RWPE2 (cell line): Measurements from ENCODE around the gene LTB4R.

Experiments
- ATAC-seq: fragments of 200-7000 bp; cut with Tn5 transposase; 3 replicates; pipeline ENCODE4 v1.9.1; 2021; ENCODE audit warnings: low read depth
- DNase-seq: peaks from one replicate; pipeline ENCODE4 v3.0.0-alpha.2; 2020; ENCODE audit warnings: low spot score
- H3K27ac ChIP-seq: fragments of 450-650 bp; 2 replicates; pipeline ENCODE4 v1.5.1; 2017; ENCODE audit warnings: mild to moderate bottlenecking; ENCODE audit not compliant: poor library complexity, severe bottlenecking
- H3K27me3 ChIP-seq: fragments of 250-450 bp; sonication (Bioruptor Pico); 2 replicates; pipeline ENCODE4 v1.5.1; 2021; ENCODE audit warnings: mild to moderate bottlenecking, moderate library complexity; ENCODE audit not compliant: insufficient read depth, poor library complexity, severe bottlenecking
- H3K36me3 ChIP-seq: fragments of 250-450 bp; sonication (Bioruptor Pico); 2 replicates; pipeline ENCODE4 v1.5.1; 2020; ENCODE audit warnings: low read depth, mild to moderate bottlenecking, moderate library complexity
- H3K4me1 ChIP-seq: fragments of 250-450 bp; sonication (Bioruptor Pico); 2 replicates; pipeline ENCODE4 v1.5.1; 2021; ENCODE audit warnings: mild to moderate bottlenecking, moderate library complexity; ENCODE audit not compliant: insufficient read depth, poor library complexity, severe bottlenecking
- H3K4me3 ChIP-seq: fragments of 250-450 bp; sonication (Bioruptor Pico); 2 replicates; pipeline ENCODE4 v1.5.1; 2021; ENCODE audit warnings: mild to moderate bottlenecking, moderate library complexity; ENCODE audit not compliant: severe bottlenecking
- H3K9me3 ChIP-seq: fragments of 250-450 bp; sonication (Bioruptor Pico); 2 replicates; pipeline ENCODE4 v1.5.1; 2021; ENCODE audit warnings: mild to moderate bottlenecking, moderate library complexity; ENCODE audit not compliant: severe bottlenecking
- CTCF ChIP-seq: fragments of 450-650 bp; IDR thresholded peaks from one replicate; pipeline ENCODE4 v1.5.1; 2017; ENCODE audit warnings: mild to moderate bottlenecking, moderate library complexity; ENCODE audit not compliant: poor library complexity, severe bottlenecking

Gene LTB4R

GRCh38 chr14:24363401-24363800, 52.1 kb downstream of the LTB4R start:
- no peak for DNase-seq
- ATAC-seq = no peak
- Histone ChIP-seq H3K9me3 (no peaks in the 10 kb centered on the region), H3K27ac (no peak overlapping the region), H3K36me3 (no peaks in the 10 kb centered on the region), H3K4me3 (no peak overlapping the region), H3K4me1 (peaks cover 9% of the 10 kb centered on the region), H3K27me3 (peaks cover 5% of the 10 kb centered on the region)
- TF ChIP-seq CTCF = no peak

GRCh38 chr14:24364841-24365240, 53.5 kb downstream of the LTB4R start:
- ATAC-seq (no peak), DNase-seq (no peak)
- H3K27ac ChIP-seq = no peak overlapping the region
- H3K9me3 ChIP-seq = no peaks in the 10 kb centered on the region
- no peak overlapping the region for H3K4me3 ChIP-seq
- no peaks in the 10 kb centered on the region for H3K36me3 ChIP-seq
- TF ChIP-seq CTCF = no peak
- peaks cover 9% of the 10 kb centered on the region for H3K4me1 ChIP-seq
- peaks cover 5% of the 10 kb centered on the region for H3K27me3 ChIP-seq

- ATAC-seq (peak; percentile 58), DNase-seq (no peak)
- Histone ChIP-seq H3K4me3 (no peak overlapping the region), H3K9me3 (no peaks in the 10 kb centered on the region), H3K27ac (peak overlapping the region; percentile 6), H3K27me3 (peaks cover 5% of the 10 kb centered on the region), H3K4me1 (peaks cover 9% of the 10 kb centered on the region), H3K36me3 (no peaks in the 10 kb centered on the region)
- peak; percentile 56 for TF ChIP-seq CTCF
These were observed 54.5 kb downstream of the LTB4R start for GRCh38 chr14:24365600-24366412.

GRCh38 chr14:24366413-24366720, 55.1 kb downstream of the LTB4R start:
- H3K36me3 ChIP-seq = no peaks in the 10 kb centered on the region
- ATAC-seq = no peak
- no peak for DNase-seq
- TF ChIP-seq CTCF = no peak
- peaks cover 9% of the 10 kb centered on the region for H3K4me1 ChIP-seq
- no peaks in the 10 kb centered on the region for H3K9me3 ChIP-seq
- H3K27ac ChIP-seq = peak overlapping the region; percentile 6
- H3K4me3 ChIP-seq = peak overlapping the region; percentile 16
- peaks cover 5% of the 10 kb centered on the region for H3K27me3 ChIP-seq
